ENCODE measurements around the gene TTI1.

Gene TTI1

GRCh38 chr20:37938954-37939353 is 94.3 kb downstream of the TTI1 start:
- no peak for DNase-seq (ENCODE audit: low read depth in 3 of 3)

GRCh38 chr20:37938181-37938750 is 95.0 kb downstream of the TTI1 start:
- DNase-seq (ENCODE audit: low read depth in 3 of 3) = no peak

- DNase-seq (ENCODE audit: low read depth in 3 of 3) = no peak
Observed at GRCh38 chr20:37937686-37938085, 95.6 kb downstream of the TTI1 start.

- DNase-seq (ENCODE audit: low read depth in 3 of 3) = no peak
Observed at GRCh38 chr20:37936451-37936850, 96.8 kb downstream of the TTI1 start.

- DNase-seq (ENCODE audit: low read depth in 3 of 3) = no peak
Observed at GRCh38 chr20:37936041-37936440, 97.2 kb downstream of the TTI1 start.

GRCh38 chr20:37935435-37935834 is 97.8 kb downstream of the TTI1 start:
- no peak for DNase-seq (ENCODE audit: low read depth in 3 of 3)

- DNase-seq (ENCODE audit: low read depth in 3 of 3) = no peak
Observed at GRCh38 chr20:37934634-37935375, 98.5 kb downstream of the TTI1 start.

GRCh38 chr20:37933786-37934633 is 99.2 kb downstream of the TTI1 start:
- no peak for DNase-seq (ENCODE audit: low read depth in 3 of 3)
